HG02642 (cell line): Measurements from ENCODE around the gene RPL7A.
"Not testable (repeated sequence)": the region's sequence is repeated elsewhere in the genome, so short reads cannot be mapped to it uniquely, and the experiment has no call there.

Source experiments
- ATAC-seq: cut with Tn5 transposase; IDR thresholded peaks from one replicate; pipeline ENCODE4 v1.9.1; 2021; ENCODE audit warnings: mild to moderate bottlenecking; ENCODE audit not compliant: unreplicated experiment, poor library complexity

RPL7A gene

GRCh38 chr9:133384736-133385321 is 36.8 kb downstream of the RPL7A start:
- no peak for ATAC-seq

GRCh38 chr9:133385452-133385851 is 37.4 kb downstream of the RPL7A start:
- no peak for ATAC-seq

- no peak for ATAC-seq
Observed at GRCh38 chr9:133386338-133386737, 38.3 kb downstream of the RPL7A start.

GRCh38 chr9:133387680-133388079 is 39.7 kb downstream of the RPL7A start:
- no peak for ATAC-seq

DNA sequence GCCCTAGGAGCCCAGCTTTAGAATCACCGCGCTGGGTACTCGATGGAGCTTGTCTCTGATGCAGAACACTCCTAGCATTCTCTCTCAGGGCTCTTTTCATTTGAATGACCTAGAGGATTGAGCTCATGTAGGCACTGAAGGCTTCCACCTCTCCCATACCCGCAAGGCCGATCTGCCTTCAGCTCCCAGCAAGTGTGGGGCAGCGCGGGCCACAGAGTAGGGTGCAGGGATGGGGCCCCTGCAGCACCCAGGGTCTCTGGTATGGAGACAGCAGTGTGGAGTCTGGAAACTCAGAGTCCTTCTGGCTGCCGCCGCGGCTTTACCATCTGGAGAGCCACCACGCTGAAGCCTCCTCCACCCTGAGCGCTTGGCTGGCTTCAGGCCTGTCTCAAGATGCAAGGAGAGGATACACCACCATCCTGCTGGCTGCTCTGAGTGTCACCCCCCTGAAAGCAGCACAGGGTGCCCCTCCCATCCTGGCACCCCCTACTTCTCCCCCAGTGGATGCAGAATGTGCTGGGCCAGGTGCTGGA is 41.1 kb downstream of the RPL7A start:
- no peak for ATAC-seq

- no peak for ATAC-seq
Observed at GRCh38 chr9:133389562-133389961, 41.5 kb downstream of the RPL7A start.

DNA sequence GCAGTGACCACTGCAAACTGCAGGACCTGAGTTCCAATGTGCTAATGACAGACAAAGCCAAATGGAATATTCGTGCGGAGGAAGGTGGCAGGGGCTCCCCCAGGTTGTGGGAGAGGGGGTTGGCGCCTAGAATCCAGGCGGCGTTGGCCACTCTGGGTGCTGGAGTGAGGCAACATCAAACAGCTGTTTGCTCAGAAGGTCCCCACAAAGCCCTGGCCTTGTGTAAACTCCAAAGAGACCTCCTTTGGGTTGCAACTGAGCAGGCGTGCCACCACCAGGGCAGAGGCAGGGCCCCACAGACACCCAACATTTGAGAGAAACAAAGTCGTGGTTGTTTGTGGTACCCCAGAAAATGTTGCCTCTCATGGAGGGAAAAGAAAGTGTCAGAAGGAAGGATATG is 42.7 kb downstream of the RPL7A start:
- no peak for ATAC-seq

DNA sequence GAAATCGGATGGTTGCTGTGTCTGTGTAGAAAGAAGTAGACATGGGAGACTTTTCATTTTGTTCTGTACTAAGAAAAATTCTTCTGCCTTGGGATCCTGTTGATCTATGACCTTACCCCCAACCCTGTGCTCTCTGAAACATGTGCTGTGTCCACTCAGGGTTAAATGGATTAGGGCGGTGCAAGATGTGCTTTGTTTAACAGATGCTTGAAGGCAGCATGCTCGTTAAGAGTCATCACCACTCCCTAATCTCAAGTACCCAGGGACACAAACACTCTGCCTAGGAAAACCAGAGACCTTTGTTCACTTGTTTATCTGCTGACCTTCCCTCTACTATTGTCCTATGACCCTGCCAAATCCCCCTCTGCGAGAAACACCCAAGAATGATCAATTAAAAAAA is 43.4 kb downstream of the RPL7A start:
- not testable (repeated sequence) for ATAC-seq

DNA sequence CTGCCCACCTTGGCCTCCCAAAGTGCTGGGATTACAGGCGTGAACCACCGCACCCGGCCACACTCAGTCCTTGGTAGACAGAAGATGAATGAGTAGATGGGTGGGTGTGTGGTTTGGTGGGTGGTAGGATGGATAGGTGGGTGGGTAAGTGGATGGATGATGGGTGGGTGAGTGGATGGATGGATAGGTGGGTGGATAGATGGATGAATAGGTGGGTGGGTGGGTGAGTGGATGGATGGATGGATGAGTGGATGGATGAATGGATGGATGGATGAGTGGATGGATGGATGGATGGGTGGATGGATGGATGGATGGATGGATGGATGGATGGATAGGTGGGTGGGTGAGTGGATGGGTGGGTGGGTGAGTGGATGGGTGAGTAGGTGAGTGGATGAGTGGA is 44.3 kb downstream of the RPL7A start:
- not testable (repeated sequence) for ATAC-seq

- ATAC-seq, result no peak
Observed at GRCh38 chr9:133393399-133393798, 45.4 kb downstream of the RPL7A start.

GRCh38 chr9:133394687-133395271 is 46.8 kb downstream of the RPL7A start:
- ATAC-seq, result no peak

GRCh38 chr9:133396952-133397351 is 48.9 kb downstream of the RPL7A start:
- ATAC-seq, result no peak

DNA sequence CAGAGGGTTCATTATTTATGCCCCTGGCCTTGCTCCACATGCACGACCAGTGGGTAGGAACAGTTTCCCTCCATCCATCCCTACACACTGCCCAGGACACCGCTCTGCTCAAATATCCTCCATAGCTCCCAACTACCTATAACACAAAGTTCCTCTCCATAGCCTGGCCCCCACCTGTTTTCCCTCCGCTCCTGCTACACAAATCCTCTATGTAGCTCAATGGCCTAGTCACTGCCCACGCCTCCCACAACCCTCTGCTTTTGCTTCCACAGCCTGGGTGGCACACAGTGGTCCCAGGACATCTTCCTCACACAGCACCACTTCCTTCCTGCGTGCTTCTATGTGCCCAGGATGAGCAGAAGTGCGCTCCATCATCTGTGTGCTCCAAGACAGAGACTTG is 49.4 kb downstream of the RPL7A start:
- ATAC-seq, result no peak

GRCh38 chr9:133397895-133398294 is 49.9 kb downstream of the RPL7A start:
- ATAC-seq, result no peak

GRCh38 chr9:133400292-133400691 is 52.3 kb downstream of the RPL7A start:
- ATAC-seq, result no peak
